K562 (cell line): ENCODE data around the gene CBX3. TPM values are rescaled to one million over a fixed set of nuclear protein-coding genes. Genes with fewer than 3 reads are reported as not detected.

Source experiments
- ATF7 ChIP-seq: fragments of 450-650 bp; IDR thresholded peaks from 2 replicates; pipeline ENCODE4 v1.7.1; 2014; ENCODE audit warnings: mild to moderate bottlenecking, moderate library complexity
- BACH1 ChIP-seq: fragments of 200-800 bp; sonication (Bioruptor generic); IDR thresholded peaks from 2 replicates; pipeline ENCODE4 v1.6.1; 2016; ENCODE audit warnings: missing genetic modification characterization, missing compliant biosample characterization
- DPF2 ChIP-seq: fragments of 450-650 bp; IDR thresholded peaks from 2 replicates; pipeline ENCODE4 v1.6.1; 2016
- FOXP4 ChIP-seq: sonication (generic); formaldehyde crosslinking; IDR thresholded peaks from 2 replicates; pipeline ENCODE4 v1.8.0; 2022; ENCODE audit warnings: mild to moderate bottlenecking, missing genetic modification reagents, borderline replicate concordance
- HCFC1 ChIP-seq: IDR thresholded peaks from 2 replicates; pipeline ENCODE4 v1.6.1; 2012; ENCODE audit warnings: low read depth, low read length, improper control_type of control experiment
- HMGN3 ChIP-seq: IDR thresholded peaks from 2 replicates; pipeline ENCODE4 v1.6.1; 2011; ENCODE audit warnings: borderline replicate concordance, low read depth, mild to moderate bottlenecking, mixed read lengths, low read length; ENCODE audit not compliant: insufficient read length; ENCODE audit errors: extremely low read depth
- NFATC3 ChIP-seq: fragments of 450-650 bp; IDR thresholded peaks from 2 replicates; pipeline ENCODE4 v1.6.1; 2017; ENCODE audit warnings: mild to moderate bottlenecking
- PTTG1 ChIP-seq: fragments of 450-650 bp; IDR thresholded peaks from 2 replicates; pipeline ENCODE4 v1.6.1; 2016; ENCODE audit warnings: low read depth, mild to moderate bottlenecking, missing genetic modification characterization, missing compliant biosample characterization
- RAD21 ChIP-seq, 2 experiments: fragments of 250-450 bp in 1 of 2; fragments of 450-650 bp in 1 of 2; sonication (Bioruptor Pico) in 1 of 2; formaldehyde crosslinking in 1 of 2; IDR thresholded peaks in 1 of 2; conservative IDR thresholded peaks in 1 of 2; 2 replicates each; pipeline versions ENCODE4 v1.4.0 to v1.8.0; 2020 to 2022; ENCODE audit warnings: mild to moderate bottlenecking in 2 of 2, moderate library complexity in 1 of 2
- TCF7 ChIP-seq: sonication (generic); IDR thresholded peaks from 2 replicates; pipeline ENCODE4 v1.6.1; 2016; ENCODE audit warnings: antibody characterized with exemption, borderline replicate concordance
- YBX1 ChIP-seq: fragments of 450-650 bp; IDR thresholded peaks from 2 replicates; pipeline ENCODE4 v1.7.1; 2016; ENCODE audit warnings: mild to moderate bottlenecking
- ZNF184 ChIP-seq: sonication (generic); formaldehyde crosslinking; IDR thresholded peaks from 2 replicates; pipeline ENCODE4 v1.5.0; 2020; ENCODE audit warnings: missing genetic modification reagents
- ZNF263 ChIP-seq: sonication (generic); formaldehyde crosslinking; IDR thresholded peaks from 2 replicates; pipeline ENCODE4 v1.8.0; 2022; ENCODE audit warnings: mild to moderate bottlenecking, missing genetic modification reagents, borderline replicate concordance
- ZNF318 ChIP-seq, 2 experiments: fragments of 450-650 bp; IDR thresholded peaks; 2 replicates each; pipeline ENCODE4 v1.6.1; 2016; ENCODE audit warnings: mild to moderate bottlenecking in 2 of 2, borderline replicate concordance in 1 of 2, low read depth in 1 of 2, moderate library complexity in 1 of 2
- polyA plus RNA-seq, 8 experiments: library from polyadenylated mRNA; depleted of rRNA in 4 of 8; stranded (reverse) in 5 of 8; unstranded in 3 of 8; fragments of >200 nt; fragmentation: Nextera tagmentation in 2 of 8; fragmentation: Illumina TruSeq in 1 of 8; extraction: Ambion mirVana in 2 of 8; extraction: Trizol in 1 of 8; gene quantifications; 2 replicates each; pipeline versions ENCODE4 v1.2.1 to v1.2.3, GENCODE V29; 2011 to 2014; ENCODE audit warnings: inconsistent platforms in 1 of 8, missing spikeins in 1 of 8
- total RNA-seq, 7 experiments: library from RNA; depleted of rRNA in 6 of 7; stranded (reverse); fragments of >200 nt in 6 of 7; fragmentation: Illumina TruSeq in 2 of 7; extraction: Trizol in 2 of 7; gene quantifications; 2 replicates each; pipeline versions ENCODE4 v1.2.1 to v1.2.3, GENCODE V29; 2011 to 2021; ENCODE audit warnings: low replicate concordance in 1 of 7
- TF ChIP-seq, protein P1 (sequence below): IDR thresholded peaks from 2 replicates; pipeline ENCODE4 v1.6.1; 2016; ENCODE audit warnings: missing genetic modification characterization, missing compliant biosample characterization

The CBX3 gene
- total and polyA plus RNA-seq, 9 of the 15 experiments (the other 6 are each of a cell fraction or from before 2014, with no cell fraction given): 198 to 413 (median 328) TPM

GRCh38 chr7:26188206-26188956 is 13.2 kb upstream of the CBX3 start (continued):
- TF ChIP-seq ZNF318 (IDR thresholded peaks at IDR 0.05; ENCODE audit: borderline replicate concordance in 1 of 2, low read depth in 1 of 2) (no peak), ZNF184 (no peak), YBX1 (no peak), PTTG1 (tag) (no peak), ZNF263 (CRISPR knock-in tag) (no peak), FOXP4 (CRISPR knock-in tag) (0 out of 2 replicates have a peak, but pooled peaks have one; percentile 18), NFATC3 (no peak), HMGN3 (peak; percentile 41), RAD21 (CRISPR knock-in tag; conservative IDR thresholded peaks at IDR 0.05 in 1 of 2, IDR thresholded peaks at IDR 0.05 in 1 of 2) (0 out of 4 replicates have a peak, but pooled peaks of 1 of the 2 experiments have one; percentile 5), DPF2 (no peak), BACH1 (tag) (no peak), ATF7 (no peak), HCFC1 (no peak), TCF7 (no peak)
- TF ChIP-seq, protein P1, sequence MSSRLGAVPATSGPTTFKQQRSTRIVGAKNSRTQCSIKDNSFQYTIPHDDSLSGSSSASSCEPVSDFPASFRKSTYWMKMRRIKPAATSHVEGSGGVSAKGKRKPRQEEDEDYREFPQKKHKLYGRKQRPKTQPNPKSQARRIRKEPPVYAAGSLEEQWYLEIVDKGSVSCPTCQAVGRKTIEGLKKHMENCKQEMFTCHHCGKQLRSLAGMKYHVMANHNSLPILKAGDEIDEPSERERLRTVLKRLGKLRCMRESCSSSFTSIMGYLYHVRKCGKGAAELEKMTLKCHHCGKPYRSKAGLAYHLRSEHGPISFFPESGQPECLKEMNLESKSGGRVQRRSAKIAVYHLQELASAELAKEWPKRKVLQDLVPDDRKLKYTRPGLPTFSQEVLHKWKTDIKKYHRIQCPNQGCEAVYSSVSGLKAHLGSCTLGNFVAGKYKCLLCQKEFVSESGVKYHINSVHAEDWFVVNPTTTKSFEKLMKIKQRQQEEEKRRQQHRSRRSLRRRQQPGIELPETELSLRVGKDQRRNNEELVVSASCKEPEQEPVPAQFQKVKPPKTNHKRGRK (tag): no peak
